ENCODE results near the gene TMEM19. TPM values are rescaled to one million over a fixed set of nuclear protein-coding genes. Genes with fewer than 3 reads are reported as not detected.

Gene TMEM19
- total and polyA plus RNA-seq, 7 donors = 6.0 to 31.1 (median 18.8) TPM

- TF ChIP-seq CTCF (IDR thresholded peaks at IDR 0.05) = no peak
- Histone ChIP-seq H3K4me3 (no peak overlapping the region), H3K9me3 (no peaks in the 10 kb centered on the region), H3K27me3 (ENCODE audit: insufficient read depth in 3 of 3, low read length in 2 of 3) (no peaks in the 10 kb centered on the region), H3K36me3 (ENCODE audit: insufficient read depth in 1 of 2, low read depth in 1 of 2) (peaks cover 8 to 100% of the 10 kb centered on the region in 2 donors), H3K4me1 (no peaks in the 10 kb centered on the region), H3K27ac (no peak overlapping the region)
- 87 to 93% (median 87%) methylated on average over 2 of the region's 2 CpGs for WGBS, 3 donors
- DNase-seq (no peak), ATAC-seq (peak in 3 of 4 donors; percentile 19 to 44 (median 34))
- intact Hi-C loops (cut with DNase I) = no loop called here
These were observed 45.6 kb upstream of the TMEM19 start for GRCh38 chr12:71640316-71640715.

GRCh38 chr12:71641390-71641789 is 44.5 kb upstream of the TMEM19 start:
- H3K9me3 ChIP-seq = no peaks in the 10 kb centered on the region
- peaks cover 7 to 98% of the 10 kb centered on the region in 2 donors for H3K36me3 ChIP-seq (ENCODE audit: insufficient read depth in 1 of 2, low read depth in 1 of 2)
- H3K27me3 ChIP-seq (ENCODE audit: insufficient read depth in 3 of 3, low read length in 2 of 3) = no peaks in the 10 kb centered on the region
- TF ChIP-seq CTCF (IDR thresholded peaks at IDR 0.05) = no peak
- intact Hi-C loops (cut with DNase I) = no loop called here
- no peak overlapping the region for H3K27ac ChIP-seq
- H3K4me3 ChIP-seq = no peak overlapping the region
- no peaks in the 10 kb centered on the region for H3K4me1 ChIP-seq
- DNase-seq (no peak), ATAC-seq (no peak)
- 91% methylated on average over 2 of the region's 2 CpGs for WGBS, 3 donors

GRCh38 chr12:71642264-71642663 is 43.6 kb upstream of the TMEM19 start:
- Histone ChIP-seq H3K4me3 (no peak overlapping the region), H3K27ac (no peak overlapping the region), H3K4me1 (no peaks in the 10 kb centered on the region), H3K36me3 (ENCODE audit: insufficient read depth in 1 of 2, low read depth in 1 of 2) (peaks cover 6 to 98% of the 10 kb centered on the region in 2 donors), H3K9me3 (no peaks in the 10 kb centered on the region), H3K27me3 (ENCODE audit: insufficient read depth in 3 of 3, low read length in 2 of 3) (no peaks in the 10 kb centered on the region)
- intact Hi-C loops (cut with DNase I) = no loop called here
- DNase-seq = no peak
- 94 to 96% (median 94%) methylated on average over 2 of the region's 2 CpGs for WGBS, 3 donors
- TF ChIP-seq CTCF (IDR thresholded peaks at IDR 0.05) = no peak
- no peak for ATAC-seq

DNA sequence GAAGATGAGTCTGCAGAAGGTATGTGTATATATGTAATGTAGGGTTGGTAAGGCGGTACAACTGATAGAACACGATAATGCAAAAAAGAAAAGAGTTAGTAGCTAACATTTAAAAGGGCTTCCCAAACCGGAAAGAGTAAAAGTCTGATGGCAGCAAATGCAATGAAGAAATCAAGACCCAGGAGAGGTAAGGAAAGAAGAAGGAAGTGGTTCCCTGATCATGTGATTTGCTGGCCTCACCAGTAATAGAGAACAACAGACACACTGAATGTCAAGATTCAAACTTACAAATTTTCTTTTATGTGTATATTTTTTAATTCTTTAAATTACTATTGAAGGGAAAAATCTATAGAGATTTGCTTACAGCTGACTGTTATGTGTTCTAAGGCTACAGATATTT is 40.6 kb upstream of the TMEM19 start:
- WGBS, 3 donors = 75 to 86% (median 81%) methylated on average over 3 of the region's 3 CpGs
- DNase-seq = no peak
- Histone ChIP-seq H3K4me3 (no peak overlapping the region), H3K36me3 (ENCODE audit: insufficient read depth in 1 of 2, low read depth in 1 of 2) (peaks cover 6 to 76% of the 10 kb centered on the region in 2 donors), H3K4me1 (no peaks in the 10 kb centered on the region), H3K9me3 (no peaks in the 10 kb centered on the region), H3K27ac (no peak overlapping the region), H3K27me3 (ENCODE audit: insufficient read depth in 3 of 3, low read length in 2 of 3) (no peaks in the 10 kb centered on the region)
- no peak for ATAC-seq
- no peak for TF ChIP-seq CTCF (IDR thresholded peaks at IDR 0.05)
- intact Hi-C loops (cut with DNase I) = no loop called here

GRCh38 chr12:71646512-71646911 is 39.4 kb upstream of the TMEM19 start:
- no peak overlapping the region for H3K27ac ChIP-seq
- H3K27me3 ChIP-seq (ENCODE audit: insufficient read depth in 3 of 3, low read length in 2 of 3) = no peaks in the 10 kb centered on the region
- ATAC-seq (no peak), DNase-seq (no peak)
- no peak overlapping the region for H3K4me3 ChIP-seq
- no peaks in the 10 kb centered on the region for H3K4me1 ChIP-seq
- TF ChIP-seq CTCF (IDR thresholded peaks at IDR 0.05) = no peak
- H3K36me3 ChIP-seq (ENCODE audit: insufficient read depth in 1 of 2, low read depth in 1 of 2) = peaks cover 3 to 68% of the 10 kb centered on the region in 2 donors
- 96 to 99% (median 98%) methylated on average over 3 of the region's 3 CpGs for WGBS, 3 donors
- intact Hi-C loops (cut with DNase I) = no loop called here
- no peaks in the 10 kb centered on the region for H3K9me3 ChIP-seq
